GM19438 (cell line): ENCODE measurements around the gene RETREG1.
"Not testable (repeated sequence)": the region's sequence is repeated elsewhere in the genome, so short reads cannot be mapped to it uniquely, and the experiment has no call there.

Experiments
- ATAC-seq: cut with Tn5 transposase; IDR thresholded peaks from one replicate; pipeline ENCODE4 v1.9.1; 2021; ENCODE audit warnings: low read depth; ENCODE audit not compliant: unreplicated experiment

The RETREG1 gene

DNA sequence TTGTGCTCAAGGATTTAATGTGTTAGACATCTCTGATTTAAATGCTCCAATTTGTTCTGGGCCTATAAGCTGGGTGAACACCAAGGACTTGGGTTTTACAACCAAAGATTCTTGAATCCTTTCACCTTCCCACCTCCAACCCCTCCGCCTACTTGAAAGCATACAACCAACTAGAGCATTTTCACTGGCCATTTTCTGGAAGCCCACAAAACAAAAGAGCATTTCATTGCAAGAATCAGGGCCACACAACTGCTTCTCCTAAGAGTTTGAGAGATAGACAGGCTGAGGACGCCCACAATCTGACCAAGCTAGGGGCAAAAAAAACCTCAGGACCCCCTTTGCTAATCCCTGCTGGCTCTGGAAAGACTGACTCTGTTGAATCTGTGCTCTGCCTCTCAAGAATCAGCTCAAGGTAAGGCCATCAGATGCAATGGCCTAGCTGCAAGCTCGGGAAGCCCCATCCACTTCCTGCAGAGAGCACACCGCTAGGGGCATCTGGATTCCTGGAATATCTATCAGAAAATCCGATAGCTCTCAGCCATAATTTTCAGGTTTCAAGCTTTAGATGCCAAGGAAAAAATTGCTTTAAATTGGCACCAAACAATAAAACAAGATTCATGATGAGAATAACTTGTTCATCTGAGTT is 57.7 kb downstream of the RETREG1 start:
- no peak for ATAC-seq

DNA sequence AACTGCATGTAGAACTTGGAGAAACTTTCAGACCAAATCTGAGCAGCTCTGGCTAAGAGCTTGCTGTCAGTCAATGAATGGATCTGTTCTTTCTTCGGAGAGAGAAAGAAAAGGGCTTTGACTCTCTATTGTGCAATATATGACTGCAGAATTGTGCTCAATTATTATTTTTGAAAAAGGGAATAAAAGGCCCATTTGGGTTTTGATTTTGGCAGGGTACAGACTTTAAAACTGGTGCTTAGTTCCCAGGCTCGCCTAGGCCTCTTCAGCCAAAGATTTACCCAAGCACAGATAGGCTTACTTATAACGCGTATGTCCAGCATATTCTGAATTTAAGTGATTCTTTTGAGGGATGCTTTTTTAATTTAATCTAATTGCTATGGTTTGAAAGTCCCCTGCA is 59.3 kb downstream of the RETREG1 start:
- no peak for ATAC-seq

- no peak for ATAC-seq
Measured at GRCh38 chr5:16554110-16554509, 62.7 kb downstream of the RETREG1 start.

DNA sequence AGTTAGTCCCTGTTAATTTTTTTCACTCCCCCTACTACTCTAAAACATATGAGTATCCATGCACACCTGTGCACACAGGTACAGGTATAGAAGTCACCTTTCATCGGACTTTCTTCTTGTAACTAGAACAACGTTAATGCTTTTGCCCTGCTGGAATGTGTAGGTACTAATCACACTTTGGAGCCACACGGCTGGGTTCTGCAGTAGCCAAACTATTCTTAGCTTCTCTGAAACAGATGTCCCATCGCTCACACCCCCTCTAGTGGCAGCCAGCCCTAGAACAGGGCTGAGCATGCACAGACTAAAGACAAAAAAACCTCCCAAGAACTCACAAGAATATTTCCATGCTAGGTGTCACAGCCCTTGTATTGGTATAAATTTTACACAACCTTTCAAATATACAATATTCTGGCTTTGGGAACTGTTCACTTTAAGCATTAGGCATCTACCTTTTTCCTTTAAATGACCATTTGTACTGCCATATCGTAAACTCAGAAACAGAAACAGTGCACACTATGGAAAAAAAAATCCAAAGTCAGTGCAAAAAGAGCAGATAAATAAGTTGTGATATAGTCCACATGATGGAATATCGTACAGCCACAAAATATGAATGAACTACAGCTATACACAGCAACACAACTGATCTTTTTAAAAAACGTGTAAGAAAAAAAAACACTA is 64.0 kb downstream of the RETREG1 start:
- ATAC-seq: peak; percentile 68

DNA sequence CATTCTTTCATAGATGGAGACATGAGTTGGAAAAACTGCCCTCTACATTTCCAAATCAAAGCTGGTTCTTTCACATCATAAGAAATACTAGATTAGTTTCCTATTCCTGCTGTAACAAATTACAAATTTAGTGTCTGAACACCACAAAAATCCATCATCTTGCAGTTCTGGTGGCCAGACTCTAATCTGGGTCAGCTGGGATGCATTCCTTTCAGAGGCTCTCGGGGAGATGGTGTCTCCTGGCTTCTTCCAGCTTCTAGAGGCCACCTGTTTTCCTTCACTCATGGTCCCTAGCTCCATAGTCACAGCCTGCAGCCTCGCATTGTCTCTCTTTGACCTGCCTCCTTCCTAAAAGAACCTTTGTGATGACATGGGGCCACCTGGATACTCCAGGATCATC is 65.2 kb downstream of the RETREG1 start:
- no peak for ATAC-seq

DNA sequence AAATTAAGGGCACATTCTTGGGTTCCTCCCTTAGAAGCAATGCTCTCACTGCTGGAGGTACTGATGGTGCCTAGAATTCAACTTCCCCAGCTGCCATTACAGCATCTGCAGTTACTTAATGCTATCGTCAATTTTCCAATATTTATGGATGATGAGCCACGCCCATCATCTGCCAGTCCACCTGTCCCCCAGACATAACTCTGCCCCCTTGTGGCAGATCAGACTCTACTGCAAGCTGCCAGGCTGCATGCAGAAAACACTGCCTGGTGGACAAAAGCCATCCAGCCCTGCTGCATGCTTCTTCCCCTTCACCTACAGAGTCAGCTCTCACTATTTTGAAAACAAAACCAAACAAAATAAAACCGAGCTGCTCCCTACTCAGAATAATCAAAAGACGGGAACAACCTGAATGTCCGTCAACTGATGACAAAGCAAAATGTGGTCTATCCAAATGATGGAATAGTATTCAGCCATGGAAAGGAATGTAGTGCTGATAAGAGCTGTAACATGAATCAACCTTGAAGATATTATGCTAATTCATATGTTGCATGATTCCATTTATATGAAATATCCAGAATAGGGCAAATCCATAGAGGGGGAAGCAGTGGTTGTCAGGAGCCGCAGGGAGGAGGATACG is 66.4 kb downstream of the RETREG1 start:
- peak; percentile 64 for ATAC-seq

- no peak for ATAC-seq
Measured at GRCh38 chr5:16549491-16550206, 67.1 kb downstream of the RETREG1 start.

DNA sequence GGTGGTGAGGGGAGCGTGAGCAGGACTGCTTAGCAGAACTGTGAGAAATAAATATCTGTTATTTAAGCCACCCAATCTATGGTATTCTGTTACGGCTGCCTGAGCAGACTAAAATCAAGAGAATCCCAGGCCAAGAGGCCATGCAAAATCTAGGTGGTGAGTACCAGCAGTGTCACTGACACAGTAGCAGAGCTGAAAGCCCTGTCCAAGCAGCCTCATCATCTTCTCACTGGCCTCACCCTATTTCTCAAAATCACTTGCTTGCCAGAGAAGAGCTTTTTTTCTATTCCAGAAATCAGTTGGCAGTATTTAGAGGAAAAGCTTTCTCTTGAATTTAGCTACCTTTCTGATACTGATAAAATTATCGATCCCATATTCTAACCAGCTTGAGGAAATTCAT is 68.0 kb downstream of the RETREG1 start:
- no peak for ATAC-seq

DNA sequence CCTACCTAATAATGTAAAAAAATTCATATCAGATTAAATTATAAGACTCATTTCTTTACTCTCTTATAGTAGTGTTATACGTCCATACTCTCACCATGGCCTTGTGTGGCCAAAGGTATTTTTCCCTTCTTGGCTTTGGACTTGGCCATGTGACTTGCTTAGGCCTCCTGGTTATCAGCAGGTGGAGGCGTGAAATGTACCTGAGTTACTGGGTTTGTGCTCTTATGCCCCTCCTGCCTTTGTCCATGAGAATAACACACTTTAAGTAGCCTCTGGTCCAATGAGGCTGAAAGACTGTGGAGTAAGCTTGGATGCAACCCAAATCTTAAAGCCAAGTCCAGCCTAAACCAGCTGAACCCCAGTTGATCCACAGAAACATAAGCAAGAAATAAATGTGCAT is 68.7 kb downstream of the RETREG1 start:
- ATAC-seq: no peak

DNA sequence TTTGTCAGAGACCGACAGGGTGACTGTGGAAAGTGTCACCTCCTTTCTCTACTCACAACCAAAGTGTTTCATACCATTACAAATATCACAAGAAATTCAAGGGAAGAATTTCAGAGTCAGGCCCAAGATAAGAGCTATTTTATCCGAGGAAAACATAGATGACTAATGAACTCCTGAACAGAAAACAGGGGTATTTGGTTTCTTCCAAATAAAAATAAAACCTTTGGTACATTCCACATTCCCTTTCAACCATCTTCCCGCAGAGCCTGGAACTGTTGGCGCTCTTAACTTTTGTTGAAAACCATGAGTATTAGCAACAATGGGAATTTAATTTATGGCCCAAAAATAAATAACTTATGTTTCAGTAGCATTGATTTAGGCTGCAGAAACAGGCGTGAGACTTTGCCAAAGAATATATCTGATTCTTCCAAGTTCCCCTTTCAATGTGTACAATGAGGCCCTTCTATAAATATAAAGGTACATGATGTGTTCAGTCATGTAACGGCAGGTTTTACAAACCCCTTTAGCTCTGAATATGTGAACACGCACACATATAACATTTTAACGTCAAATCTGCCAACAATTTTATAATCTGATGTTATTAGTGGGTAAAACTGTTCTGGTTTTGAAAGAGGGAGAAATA is 69.5 kb downstream of the RETREG1 start:
- ATAC-seq: no peak

DNA sequence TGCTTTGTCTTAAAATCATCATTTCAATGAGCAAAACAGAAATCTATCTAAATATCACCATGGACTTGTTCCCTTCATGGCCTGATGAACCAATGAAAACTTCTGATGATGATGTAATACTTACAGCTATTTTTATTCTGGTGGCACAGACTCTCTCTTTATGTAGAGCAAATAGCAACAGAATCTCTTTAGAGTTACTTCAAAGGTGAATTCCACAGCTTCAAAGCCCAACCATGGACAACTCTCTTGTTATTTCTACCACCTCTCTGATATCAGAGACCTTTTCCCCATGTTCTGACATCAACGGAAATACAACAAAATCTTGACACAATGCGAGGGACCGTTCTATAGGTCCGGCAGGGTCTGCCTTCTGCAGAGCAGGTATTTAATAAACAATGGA is 70.1 kb downstream of the RETREG1 start:
- no peak for ATAC-seq

DNA sequence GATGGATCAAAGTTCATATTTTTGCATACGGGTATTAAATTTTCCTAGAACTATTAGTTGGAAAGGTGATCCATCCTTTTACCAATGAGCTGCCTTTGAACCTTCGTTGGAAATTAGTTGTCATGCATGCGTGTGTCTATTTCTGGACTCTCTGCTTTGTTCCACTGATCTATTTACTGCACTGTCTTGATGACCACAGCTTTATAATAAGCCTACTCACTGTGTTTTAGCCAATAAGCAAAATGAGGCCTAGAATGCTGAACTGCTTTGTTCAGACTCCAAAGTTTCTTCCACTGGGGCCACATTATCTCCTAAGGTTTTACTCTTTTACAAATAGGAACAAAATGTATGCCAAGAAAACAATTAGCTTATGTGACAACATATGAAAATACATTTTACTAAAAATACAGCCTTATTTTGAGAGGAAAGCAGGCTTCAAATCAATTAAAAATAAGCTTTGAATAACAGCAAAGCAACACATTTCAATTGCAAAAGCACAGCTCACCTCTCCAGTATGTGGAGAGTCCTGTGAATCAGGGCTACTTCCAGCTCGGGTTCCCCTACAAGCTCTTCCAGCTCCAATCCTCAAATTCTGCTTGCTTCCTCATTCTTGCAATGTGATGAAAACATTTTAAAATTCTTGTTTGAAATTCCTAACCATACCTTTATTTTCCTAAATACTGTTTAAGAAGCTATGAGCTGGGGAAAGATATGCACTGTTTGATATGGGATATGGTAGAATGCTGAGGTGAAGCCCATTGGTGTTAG is 72.0 kb downstream of the RETREG1 start:
- no peak for ATAC-seq

DNA sequence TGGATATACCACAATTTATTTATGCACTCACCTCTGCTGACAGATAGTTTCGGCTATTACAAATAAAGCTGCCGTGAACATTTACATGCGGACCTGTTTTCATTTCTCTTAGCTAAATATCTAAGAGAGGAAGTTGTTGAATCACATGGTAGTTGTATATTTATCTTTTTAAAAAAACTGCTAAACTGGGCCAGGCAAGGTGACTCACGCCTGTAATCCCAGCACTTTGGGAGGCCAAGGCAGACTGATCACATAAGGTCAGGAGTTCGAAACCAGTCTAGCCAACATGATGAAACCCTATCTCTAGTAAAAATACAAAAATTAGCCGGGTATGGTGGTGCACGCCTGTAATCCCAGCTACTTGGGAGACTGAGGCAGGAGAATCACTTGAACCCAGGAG is 73.6 kb downstream of the RETREG1 start:
- ATAC-seq: not testable (repeated sequence)

DNA sequence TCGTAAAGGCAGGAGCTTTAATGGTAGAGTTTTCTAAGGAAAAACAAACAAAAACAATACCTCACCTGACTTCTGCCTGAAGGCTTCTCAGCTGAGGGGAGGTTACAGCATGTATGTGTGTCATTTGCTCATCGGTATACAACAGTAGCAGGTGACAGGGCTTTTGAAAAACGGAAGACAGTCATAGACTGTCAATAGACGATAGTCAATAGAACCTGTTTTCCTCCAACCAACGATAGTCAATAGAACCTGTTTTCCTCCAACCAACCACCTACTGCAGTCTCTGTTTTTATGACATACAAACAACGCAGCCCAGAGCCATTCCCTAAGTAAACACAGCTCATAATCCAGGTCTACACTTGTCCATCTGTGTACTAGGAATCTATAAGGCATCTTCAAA is 74.6 kb downstream of the RETREG1 start:
- no peak for ATAC-seq

- not testable (repeated sequence) for ATAC-seq
Measured at GRCh38 chr5:16541592-16541991, 75.2 kb downstream of the RETREG1 start.

GRCh38 chr5:16540421-16540820 is 76.4 kb downstream of the RETREG1 start:
- no peak for ATAC-seq

- no peak for ATAC-seq
Measured at GRCh38 chr5:16539169-16539666, 77.6 kb downstream of the RETREG1 start.

DNA sequence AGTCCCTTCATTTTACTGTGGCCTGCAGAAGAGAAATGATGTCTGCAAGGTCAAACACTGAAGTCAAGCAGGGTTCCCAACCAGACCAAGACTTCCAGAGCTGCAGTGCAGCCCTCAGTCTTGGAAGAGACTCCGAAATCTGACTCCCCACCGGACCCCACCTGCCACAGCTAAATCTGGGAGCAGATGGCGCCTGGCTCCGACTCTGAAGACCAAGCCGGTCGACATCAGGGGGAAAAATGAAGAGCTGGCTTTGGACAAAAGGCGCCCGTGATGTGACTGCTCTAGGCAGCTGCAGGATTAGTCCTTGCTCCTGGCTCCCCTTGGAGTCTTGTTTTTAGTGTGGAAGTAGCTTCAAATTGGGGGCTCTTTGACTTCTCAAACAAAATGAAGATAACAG is 78.8 kb downstream of the RETREG1 start:
- no peak for ATAC-seq

- ATAC-seq: no peak
Measured at GRCh38 chr5:16536818-16537217, 80.0 kb downstream of the RETREG1 start.

DNA sequence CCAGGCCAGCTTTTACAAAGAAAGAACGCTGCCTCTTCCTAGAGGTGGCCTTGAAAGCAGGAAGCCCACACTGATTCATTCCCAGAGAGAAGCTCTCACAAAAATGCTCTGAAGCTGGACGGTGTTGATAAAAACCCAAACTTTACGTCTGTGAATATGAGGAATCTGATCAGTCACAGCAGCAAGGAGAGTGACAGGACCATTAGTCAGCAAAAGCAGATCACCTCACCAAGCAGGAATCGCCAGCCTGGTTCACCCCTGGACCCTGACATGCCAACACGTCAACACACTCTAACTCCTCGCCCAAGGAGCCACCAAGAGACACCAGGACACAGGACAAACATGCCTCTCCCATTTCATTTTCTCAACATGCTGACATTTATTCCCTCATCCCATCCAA is 80.6 kb downstream of the RETREG1 start:
- no peak for ATAC-seq
